Inferior parietal cortex (tissue), 1 donor: ENCODE measurements around the gene MBD3L4.
"Not testable (repeated sequence)": the region's sequence is repeated elsewhere in the genome, so short reads cannot be mapped to it uniquely, and the experiment has no call there.

Source experiments
- DNase-seq: peaks from one replicate; pipeline ENCODE4 v3.0.0-alpha.2; 2016; ENCODE audit errors: extremely low spot score

The MBD3L4 gene

GRCh38 chr19:7049021-7049420 is 9.0 kb upstream of the MBD3L4 start, which contains the start of gene MBD3L2:
MBD3L2 (plus strand) TSS chr19:7049321; CDS start chr19:7049374, 53 bp downstream.
- DNase-seq = not testable (repeated sequence)

- not testable (repeated sequence) for DNase-seq
Measured at GRCh38 chr19:7041563-7041962, 1.6 kb upstream of the MBD3L4 start.

- not testable (repeated sequence) for DNase-seq
Measured at GRCh38 chr19:7030278-7030677, 9.7 kb downstream of the MBD3L4 start, which contains the start of gene MBD3L5. MBD3L5 (plus strand) TSS chr19:7030578; CDS start chr19:7030612, 34 bp downstream.

- DNase-seq = not testable (repeated sequence)
Measured at GRCh38 chr19:7028790-7029189, 11.2 kb downstream of the MBD3L4 start.

- not testable (repeated sequence) for DNase-seq
Measured at GRCh38 chr19:7021331-7021730, 18.6 kb downstream of the MBD3L4 start, which contains the start of gene MBD3L2B. MBD3L2B (minus strand) TSS chr19:7021431; CDS start chr19:7021397, 34 bp downstream.

- no peak for DNase-seq
Measured at GRCh38 chr19:7018828-7019227, 21.2 kb downstream of the MBD3L4 start.

GRCh38 chr19:7013678-7014077 is 26.3 kb downstream of the MBD3L4 start:
- DNase-seq = peak; percentile 7

- DNase-seq = no peak
Measured at GRCh38 chr19:7010722-7011593, 29.0 kb downstream of the MBD3L4 start.

GRCh38 chr19:7007859-7008258 is 32.1 kb downstream of the MBD3L4 start:
- no peak for DNase-seq

GRCh38 chr19:7006135-7006704 is 33.8 kb downstream of the MBD3L4 start:
- DNase-seq = no peak

GRCh38 chr19:7004313-7004931 is 35.6 kb downstream of the MBD3L4 start:
- no peak for DNase-seq

- no peak for DNase-seq
Measured at GRCh38 chr19:7000816-7001215, 39.2 kb downstream of the MBD3L4 start.

- no peak for DNase-seq
Measured at GRCh38 chr19:7000333-7000732, 39.6 kb downstream of the MBD3L4 start.

GRCh38 chr19:6999933-7000332 is 40.0 kb downstream of the MBD3L4 start:
- no peak for DNase-seq

GRCh38 chr19:6997679-6998445 is 42.1 kb downstream of the MBD3L4 start:
- DNase-seq = no peak

GRCh38 chr19:6996810-6997209 is 43.2 kb downstream of the MBD3L4 start:
- DNase-seq = no peak

GRCh38 chr19:6995054-6995453 is 44.9 kb downstream of the MBD3L4 start:
- no peak for DNase-seq

- DNase-seq = no peak
Measured at GRCh38 chr19:6988257-6988656, 51.7 kb downstream of the MBD3L4 start.

GRCh38 chr19:6987850-6988249 is 52.1 kb downstream of the MBD3L4 start:
- no peak for DNase-seq
